ENCODE results near the gene HSPA1L.

- TF ChIP-seq TAF1 (conservative IDR thresholded peaks at IDR 0.05) (no peak), CTCF (IDR thresholded peaks at IDR 0.05; ENCODE audit: low read depth, low read length, missing input control) (no peak), MAX (IDR thresholded peaks at IDR 0.05) (no peak), GABPA (IDR thresholded peaks at IDR 0.05 in 1 of 2, conservative IDR thresholded peaks at IDR 0.05 in 1 of 2) (no peak), REST (IDR thresholded peaks at IDR 0.05) (no peak), EGR1 (IDR thresholded peaks at IDR 0.05; ENCODE audit: low read depth in 2 of 2) (no peak)
Observed at GRCh38 chr6:31765559-31765909, 49.5 kb downstream of the HSPA1L start.
